H9 (cell line): Measurements from ENCODE around the gene PIAS4. TPM values are rescaled to one million over a fixed set of nuclear protein-coding genes. Genes with fewer than 3 reads are reported as not detected.

ENCODE experiments used
- DNase-seq: peaks from one replicate; pipeline ENCODE4 v3.0.0-alpha.2; 2017
- H2AFZ ChIP-seq: one replicate; pipeline ENCODE4 v1.6.1; 2013; ENCODE audit warnings: mild to moderate bottlenecking, low read length, control low read depth, moderate library complexity
- H2AK5ac ChIP-seq: 2 replicates; pipeline ENCODE4 v1.6.1; 2013; ENCODE audit warnings: low read length, control low read depth, mixed read lengths; ENCODE audit not compliant: insufficient read length
- H2BK120ac ChIP-seq: one replicate; pipeline ENCODE4 v1.6.1; 2013; ENCODE audit warnings: low read depth, mild to moderate bottlenecking, low read length, control low read depth, inconsistent platforms; ENCODE audit not compliant: poor library complexity, severe bottlenecking
- H2BK12ac ChIP-seq: 2 replicates; pipeline ENCODE4 v1.6.1; 2013; ENCODE audit warnings: low read length, control low read depth, mixed read lengths, low read depth; ENCODE audit not compliant: insufficient read length
- H2BK15ac ChIP-seq: 2 replicates; pipeline ENCODE4 v1.6.1; 2013; ENCODE audit warnings: low read depth, low read length, control low read depth
- H2BK20ac ChIP-seq: one replicate; pipeline ENCODE4 v1.6.1; 2013; ENCODE audit warnings: low read depth, mild to moderate bottlenecking, low read length, control low read depth, inconsistent platforms; ENCODE audit not compliant: poor library complexity, severe bottlenecking
- H2BK5ac ChIP-seq: 2 replicates; pipeline ENCODE4 v1.6.1; 2013; ENCODE audit warnings: low read length, control low read depth, mixed read lengths; ENCODE audit not compliant: insufficient read length
- H3K14ac ChIP-seq: 2 replicates; pipeline ENCODE4 v1.6.1; 2013; ENCODE audit warnings: low read length, control low read depth; ENCODE audit not compliant: insufficient read depth
- H3K18ac ChIP-seq: 2 replicates; pipeline ENCODE4 v1.6.1; 2013; ENCODE audit warnings: low read depth, mild to moderate bottlenecking, mixed read lengths, low read length, control low read depth; ENCODE audit not compliant: insufficient read length
- H3K23ac ChIP-seq: 2 replicates; pipeline ENCODE4 v1.6.1; 2013; ENCODE audit warnings: low read length, control low read depth, mixed read lengths, low read depth; ENCODE audit not compliant: insufficient read length
- H3K23me2 ChIP-seq: 2 replicates; pipeline ENCODE4 v1.6.1; 2013; ENCODE audit warnings: low read depth, mild to moderate bottlenecking, mixed read lengths, low read length, control low read depth; ENCODE audit not compliant: insufficient read length, poor library complexity, severe bottlenecking
- H3K27ac ChIP-seq: 2 replicates; pipeline ENCODE4 v1.5.1; 2013; ENCODE audit warnings: low read length, control low read depth, mixed read lengths, low read depth; ENCODE audit not compliant: insufficient read length
- H3K27me3 ChIP-seq: 2 replicates; pipeline ENCODE4 v1.6.1; 2013; ENCODE audit warnings: low read length, control low read depth, inconsistent platforms; ENCODE audit not compliant: insufficient read depth
- H3K4ac ChIP-seq: 2 replicates; pipeline ENCODE4 v1.6.1; 2013; ENCODE audit warnings: low read depth, mild to moderate bottlenecking, control low read depth, inconsistent platforms, low read length, moderate library complexity
- H3K4me1 ChIP-seq: 2 replicates; pipeline ENCODE4 v1.6.1; 2013; ENCODE audit warnings: low read length, control low read depth, inconsistent platforms; ENCODE audit not compliant: insufficient read depth
- H3K4me2 ChIP-seq: 2 replicates; pipeline ENCODE4 v1.6.1; 2013; ENCODE audit warnings: low read length, control low read depth, mixed read lengths; ENCODE audit not compliant: insufficient read length, insufficient read depth
- H3K56ac ChIP-seq: 2 replicates; pipeline ENCODE4 v1.6.1; 2013; ENCODE audit warnings: low read depth, mild to moderate bottlenecking, mixed read lengths, low read length, control low read depth; ENCODE audit not compliant: insufficient read length
- H3K79me1 ChIP-seq: 2 replicates; pipeline ENCODE4 v1.6.1; 2013; ENCODE audit warnings: low read depth, mild to moderate bottlenecking, moderate library complexity, low read length, control low read depth, inconsistent platforms; ENCODE audit not compliant: insufficient read depth, poor library complexity, severe bottlenecking
- H3K79me2 ChIP-seq: 2 replicates; pipeline ENCODE4 v1.6.1; 2013; ENCODE audit warnings: low read length, control low read depth, inconsistent platforms; ENCODE audit not compliant: insufficient read depth
- H3K9ac ChIP-seq: 2 replicates; pipeline ENCODE4 v1.6.1; 2013; ENCODE audit warnings: low read length, control low read depth, mixed read lengths; ENCODE audit not compliant: insufficient read length; ENCODE audit errors: extremely low read depth
- H3K9me3 ChIP-seq: one replicate; pipeline ENCODE4 v1.6.1; 2013; ENCODE audit warnings: low read depth, low read length, inconsistent platforms; ENCODE audit not compliant: control insufficient read depth
- H3T11ph ChIP-seq: one replicate; pipeline ENCODE4 v1.6.1; 2013; ENCODE audit warnings: mild to moderate bottlenecking, low read length, control low read depth, inconsistent platforms
- H4K20me1 ChIP-seq: one replicate; pipeline ENCODE4 v1.6.1; 2013; ENCODE audit not compliant: control insufficient read depth, insufficient read length, insufficient read depth
- H4K5ac ChIP-seq: 2 replicates; pipeline ENCODE4 v1.6.1; 2013; ENCODE audit warnings: low read depth, mild to moderate bottlenecking, mixed read lengths, low read length, control low read depth; ENCODE audit not compliant: insufficient read length
- H4K8ac ChIP-seq: replicated peaks from 2 replicates; pipeline ENCODE4 v1.6.1; 2013; ENCODE audit warnings: low read length, control low read depth, mixed read lengths, low read depth; ENCODE audit not compliant: insufficient read length
- H4K91ac ChIP-seq: 2 replicates; pipeline ENCODE4 v1.6.1; 2013; ENCODE audit warnings: low read depth, mild to moderate bottlenecking, moderate library complexity, mixed read lengths, low read length, control low read depth; ENCODE audit not compliant: insufficient read length
- H3K27ac Mint-ChIP-seq, 3 experiments: 2 replicates in 2 of 3; 3 replicates in 1 of 3; pipeline ENCODE4 v1.8.0; 2020 to 2021; ENCODE audit warnings: mixed read lengths in 3 of 3, mild to moderate bottlenecking in 1 of 3, moderate library complexity in 1 of 3
- H3K27me3 Mint-ChIP-seq: 2 replicates; pipeline ENCODE4 v1.8.0; 2021; ENCODE audit warnings: low read depth, mild to moderate bottlenecking, moderate library complexity, mixed read lengths
- H3K36me3 Mint-ChIP-seq, 3 experiments: 2 replicates in 2 of 3; 3 replicates in 1 of 3; pipeline ENCODE4 v1.8.0; 2020 to 2021; ENCODE audit warnings: low read depth in 3 of 3, mixed read lengths in 3 of 3; ENCODE audit not compliant: insufficient read depth in 1 of 3
- H3K4me1 Mint-ChIP-seq, 2 experiments: 2 replicates each; pipeline ENCODE4 v1.8.0; 2020; ENCODE audit warnings: mixed read lengths in 2 of 2
- H3K4me3 Mint-ChIP-seq, 2 experiments: 2 replicates in 1 of 2; 3 replicates in 1 of 2; pipeline ENCODE4 v1.8.0; 2020 to 2021; ENCODE audit warnings: mild to moderate bottlenecking in 2 of 2, mixed read lengths in 2 of 2, moderate library complexity in 1 of 2
- H3K9me3 Mint-ChIP-seq, 2 experiments: 2 replicates in 1 of 2; 3 replicates in 1 of 2; pipeline ENCODE4 v1.8.0; 2020; ENCODE audit warnings: mild to moderate bottlenecking in 2 of 2, mixed read lengths in 2 of 2, moderate library complexity in 1 of 2
- CTCF ChIP-seq: fragments of 200-600 bp; sonication (generic); conservative IDR thresholded peaks from 3 replicates; pipeline ENCODE4 v1.8.0; 2021; ENCODE audit warnings: antibody characterized with exemption, mild to moderate bottlenecking
- WGBS: extraction: QIAGEN DNeasy Blood & Tissue Kit; methylation state at CpG from one replicate; pipeline ENCODE4 v1.1.7; 2013; ENCODE audit warnings: missing lambda C conversion rate, low lambda C conversion rate, mixed read lengths; ENCODE audit not compliant: insufficient read length; ENCODE audit errors: extremely low coverage; 5-methylcytosine and 5-hydroxymethylcytosine counted together
- total RNA-seq: library from RNA; stranded (reverse); gene quantifications from 2 replicates; pipeline ENCODE4 v1.2.1, GENCODE V29; 2021

The PIAS4 gene
- total RNA-seq, 1 experiment from 2014 or later: 52.0 TPM

GRCh38 chr19:4062419-4063368 is 55.2 kb downstream of the PIAS4 start:
- Histone ChIP-seq H2BK5ac (no peak overlapping the region), H3K23me2 (peaks cover 12% of the 10 kb centered on the region), H3K56ac (no peak overlapping the region), H3K9ac (no peak overlapping the region), H2BK15ac (no peak overlapping the region), H4K91ac (no peak overlapping the region), H4K5ac (no peak overlapping the region), H3K79me1 (peaks cover 9% of the 10 kb centered on the region), H3K4me1 (no peaks in the 10 kb centered on the region; the same call in 1 of the 2 replicates), H3K27me3 (no peaks in the 10 kb centered on the region; the same call in 1 of the 2 replicates), H3T11ph (no peak overlapping the region), H4K8ac (no peak overlapping the region), H2AFZ (no peak overlapping the region), H3K4ac (no peak overlapping the region), H3K27ac (no peak overlapping the region), H4K20me1 (peaks cover 3% of the 10 kb centered on the region), H3K4me2 (peak overlapping the region; percentile 36), H3K23ac (no peak overlapping the region), H2BK20ac (no peak overlapping the region), H3K18ac (no peak overlapping the region), H2BK120ac (no peak overlapping the region), H3K9me3 (no peaks in the 10 kb centered on the region), H2BK12ac (no peak overlapping the region), H3K79me2 (peaks cover 32% of the 10 kb centered on the region; the same call in 1 of the 2 replicates), H2AK5ac (no peak overlapping the region), H3K14ac (no peak overlapping the region)
- no peak for TF ChIP-seq CTCF
- Mint-ChIP-seq H3K27me3 (peaks cover 3% of the 10 kb centered on the region), H3K4me1 (peaks cover 6 to 18% of the 10 kb centered on the region in 2 experiments), H3K9me3 (no peaks in the 10 kb centered on the region), H3K4me3 (peak overlapping the region in 1 of 2 experiments; percentile 7; a peak in 1 of 5 replicates), H3K27ac (no peak overlapping the region; a peak in 1 of 7 replicates), H3K36me3 (peaks cover 0 to 7% (median 4%) of the 10 kb centered on the region in 3 experiments; a peak in 2 of 7 replicates)
- WGBS: no CpG with 5 or more reads among the region's 30 CpGs
- no peak for DNase-seq
